ENCODE measurements around the gene CEACAM7.

GRCh38 chr19:41695745-41696144, 7.7 kb upstream of the CEACAM7 start:
- no peak for TF ChIP-seq CTCF (IDR thresholded peaks at IDR 0.05 in 2 of 3, conservative IDR thresholded peaks at IDR 0.05 in 1 of 3; ENCODE audit: borderline replicate concordance in 1 of 3, insufficient read depth in 1 of 3, low read depth in 2 of 3, low read length in 2 of 3)
- TF ChIP-seq, protein P1, sequence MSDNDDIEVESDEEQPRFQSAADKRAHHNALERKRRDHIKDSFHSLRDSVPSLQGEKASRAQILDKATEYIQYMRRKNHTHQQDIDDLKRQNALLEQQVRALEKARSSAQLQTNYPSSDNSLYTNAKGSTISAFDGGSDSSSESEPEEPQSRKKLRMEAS (IDR thresholded peaks at IDR 0.05): no peak
